ENCODE results near the gene ARL9. TPM values are rescaled to one million over a fixed set of nuclear protein-coding genes. Genes with fewer than 3 reads are reported as not detected.

Gene ARL9
- total and polyA plus RNA-seq, 11 donors, result 0.03 to 0.21 TPM; not detected in 9

DNA sequence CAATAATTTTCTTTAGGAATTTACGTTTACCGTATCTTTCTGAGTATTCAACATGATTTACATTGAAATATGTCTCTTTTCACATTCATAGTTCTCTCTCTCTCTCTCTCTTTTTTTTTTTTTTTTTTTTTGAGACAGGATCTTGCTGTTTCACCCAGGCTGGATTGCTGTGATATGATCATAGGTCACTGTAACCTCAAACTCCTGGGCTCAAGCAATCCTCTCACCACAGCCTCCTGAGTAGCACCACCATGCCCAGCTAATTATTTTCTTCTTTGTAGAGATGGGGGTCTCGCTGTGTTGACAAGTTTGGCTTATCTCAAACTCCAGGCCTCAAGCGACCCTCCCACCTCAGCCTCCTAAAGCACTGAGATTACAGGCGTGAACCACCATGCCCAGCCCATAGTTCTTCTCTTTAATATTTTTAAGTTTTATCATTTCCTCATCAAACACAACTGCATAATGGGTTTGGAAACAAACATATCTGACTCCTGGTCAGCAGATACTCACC, 28.3 kb upstream of the ARL9 start:
- no peaks in the 10 kb centered on the region for H3K27me3 ChIP-seq
- H3K4me1 ChIP-seq, result no peaks in the 10 kb centered on the region
- no peak overlapping the region for H3K4me3 ChIP-seq
- ATAC-seq (no peak), DNase-seq (no peak)
- no peaks in the 10 kb centered on the region for H3K9me3 ChIP-seq
- intact Hi-C loops (cut with DNase I), result no loop called here
- 93 to 96% (median 94%) methylated on average over 5 of the region's 5 CpGs for WGBS, 4 donors
- peaks cover 0 to 100% (median 96%) of the 10 kb centered on the region in 9 donors for H3K36me3 ChIP-seq
- H3K27ac ChIP-seq, result no peak overlapping the region
- TF ChIP-seq POLR2A (IDR thresholded peaks at IDR 0.05), result no peak
- TF ChIP-seq, protein P1, sequence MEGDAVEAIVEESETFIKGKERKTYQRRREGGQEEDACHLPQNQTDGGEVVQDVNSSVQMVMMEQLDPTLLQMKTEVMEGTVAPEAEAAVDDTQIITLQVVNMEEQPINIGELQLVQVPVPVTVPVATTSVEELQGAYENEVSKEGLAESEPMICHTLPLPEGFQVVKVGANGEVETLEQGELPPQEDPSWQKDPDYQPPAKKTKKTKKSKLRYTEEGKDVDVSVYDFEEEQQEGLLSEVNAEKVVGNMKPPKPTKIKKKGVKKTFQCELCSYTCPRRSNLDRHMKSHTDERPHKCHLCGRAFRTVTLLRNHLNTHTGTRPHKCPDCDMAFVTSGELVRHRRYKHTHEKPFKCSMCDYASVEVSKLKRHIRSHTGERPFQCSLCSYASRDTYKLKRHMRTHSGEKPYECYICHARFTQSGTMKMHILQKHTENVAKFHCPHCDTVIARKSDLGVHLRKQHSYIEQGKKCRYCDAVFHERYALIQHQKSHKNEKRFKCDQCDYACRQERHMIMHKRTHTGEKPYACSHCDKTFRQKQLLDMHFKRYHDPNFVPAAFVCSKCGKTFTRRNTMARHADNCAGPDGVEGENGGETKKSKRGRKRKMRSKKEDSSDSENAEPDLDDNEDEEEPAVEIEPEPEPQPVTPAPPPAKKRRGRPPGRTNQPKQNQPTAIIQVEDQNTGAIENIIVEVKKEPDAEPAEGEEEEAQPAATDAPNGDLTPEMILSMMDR (IDR thresholded peaks at IDR 0.05), result no peak

GRCh38 chr4:56480691-56481090, 24.9 kb upstream of the ARL9 start:
- H3K4me1 ChIP-seq, result no peaks in the 10 kb centered on the region
- peaks cover 0 to 100% (median 94%) of the 10 kb centered on the region in 9 donors for H3K36me3 ChIP-seq
- DNase-seq (no peak), ATAC-seq (no peak)
- no peak overlapping the region for H3K27ac ChIP-seq
- no peaks in the 10 kb centered on the region for H3K27me3 ChIP-seq
- TF ChIP-seq, protein P1 (IDR thresholded peaks at IDR 0.05), result no peak
- no peak for TF ChIP-seq POLR2A (IDR thresholded peaks at IDR 0.05)
- H3K9me3 ChIP-seq, result no peaks in the 10 kb centered on the region
- WGBS, 4 donors, result 90 to 94% (median 91%) methylated on average over 3 of the region's 3 CpGs
- H3K4me3 ChIP-seq, result no peak overlapping the region
- intact Hi-C loops (cut with DNase I), result no loop called here

DNA sequence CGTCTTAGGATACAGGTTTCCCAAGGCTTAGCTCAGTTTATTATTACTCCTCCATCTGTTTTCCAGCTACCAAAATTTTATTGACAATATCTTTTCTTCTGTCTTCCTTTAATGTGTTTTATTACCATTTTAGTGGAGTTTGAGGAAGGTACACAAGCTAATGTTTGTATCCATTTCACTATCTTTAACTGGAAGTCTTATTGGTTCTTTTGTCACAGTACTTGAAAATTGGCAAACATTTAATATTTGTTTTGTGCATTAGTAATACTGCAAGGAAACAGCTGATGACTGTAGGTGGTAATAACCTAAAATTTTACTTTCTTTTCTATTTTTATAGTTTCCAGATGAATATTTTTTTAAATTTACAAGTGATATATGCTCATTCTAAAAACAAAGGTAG, 9.3 kb upstream of the ARL9 start:
- Histone ChIP-seq H3K9me3 (no peaks in the 10 kb centered on the region), H3K4me3 (no peak overlapping the region), H3K36me3 (peaks cover 0 to 100% (median 95%) of the 10 kb centered on the region in 9 donors), H3K4me1 (no peaks in the 10 kb centered on the region), H3K27ac (no peak overlapping the region), H3K27me3 (no peaks in the 10 kb centered on the region)
- TF ChIP-seq POLR2A (IDR thresholded peaks at IDR 0.05), result no peak
- TF ChIP-seq, protein P1 (IDR thresholded peaks at IDR 0.05), result no peak
- DNase-seq (no peak), ATAC-seq (no peak)
- intact Hi-C loops (cut with DNase I), result no loop called here
- 94 to 100% (median 98%) methylated on average over 1 of the region's 1 CpG for WGBS, 4 donors

DNA sequence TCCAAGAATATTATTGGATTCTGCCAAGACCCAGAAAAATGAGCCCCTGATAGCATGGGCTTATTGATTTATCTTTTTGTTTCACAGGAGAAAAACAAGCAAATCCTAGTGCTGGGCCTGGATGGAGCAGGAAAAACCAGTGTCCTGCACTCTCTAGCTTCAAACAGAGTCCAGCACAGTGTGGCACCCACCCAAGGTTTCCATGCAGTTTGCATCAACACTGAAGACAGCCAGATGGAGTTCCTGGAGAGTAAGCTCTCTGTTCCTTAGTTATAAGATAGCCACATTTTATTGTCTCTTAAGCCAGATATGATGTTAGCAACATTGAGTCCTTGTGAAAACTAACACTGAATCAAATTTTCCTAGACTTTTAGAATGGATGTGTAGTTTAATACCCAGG, 5.5 kb downstream of the ARL9 start:
- no peaks in the 10 kb centered on the region for H3K9me3 ChIP-seq
- no peaks in the 10 kb centered on the region for H3K36me3 ChIP-seq
- intact Hi-C loops (cut with DNase I), result no loop called here
- TF ChIP-seq, protein P1 (IDR thresholded peaks at IDR 0.05), result no peak
- TF ChIP-seq POLR2A (IDR thresholded peaks at IDR 0.05), result no peak
- DNase-seq (peak in 1 of 5 donors; percentile 35), ATAC-seq (peak in 1 of 4 donors; percentile 36)
- no peak overlapping the region for H3K27ac ChIP-seq
- H3K4me1 ChIP-seq, result peaks cover 0 to 4% (median 3%) of the 10 kb centered on the region in 12 donors
- peaks cover 0 to 6% (median 0%) of the 10 kb centered on the region in 9 donors for H3K27me3 ChIP-seq
- no peak overlapping the region for H3K4me3 ChIP-seq

Data from heart left ventricle (tissue), 16 donors.